CD4-positive, alpha-beta T cell treated with Interferon alpha-2 for 1 hour (primary cell): ENCODE data around the gene STX1A.

Source experiments
- DNase-seq, 2 donors: peaks; one replicate each; pipeline ENCODE4 v3.0.0-alpha.2; 2020 to 2022

STX1A gene

DNA sequence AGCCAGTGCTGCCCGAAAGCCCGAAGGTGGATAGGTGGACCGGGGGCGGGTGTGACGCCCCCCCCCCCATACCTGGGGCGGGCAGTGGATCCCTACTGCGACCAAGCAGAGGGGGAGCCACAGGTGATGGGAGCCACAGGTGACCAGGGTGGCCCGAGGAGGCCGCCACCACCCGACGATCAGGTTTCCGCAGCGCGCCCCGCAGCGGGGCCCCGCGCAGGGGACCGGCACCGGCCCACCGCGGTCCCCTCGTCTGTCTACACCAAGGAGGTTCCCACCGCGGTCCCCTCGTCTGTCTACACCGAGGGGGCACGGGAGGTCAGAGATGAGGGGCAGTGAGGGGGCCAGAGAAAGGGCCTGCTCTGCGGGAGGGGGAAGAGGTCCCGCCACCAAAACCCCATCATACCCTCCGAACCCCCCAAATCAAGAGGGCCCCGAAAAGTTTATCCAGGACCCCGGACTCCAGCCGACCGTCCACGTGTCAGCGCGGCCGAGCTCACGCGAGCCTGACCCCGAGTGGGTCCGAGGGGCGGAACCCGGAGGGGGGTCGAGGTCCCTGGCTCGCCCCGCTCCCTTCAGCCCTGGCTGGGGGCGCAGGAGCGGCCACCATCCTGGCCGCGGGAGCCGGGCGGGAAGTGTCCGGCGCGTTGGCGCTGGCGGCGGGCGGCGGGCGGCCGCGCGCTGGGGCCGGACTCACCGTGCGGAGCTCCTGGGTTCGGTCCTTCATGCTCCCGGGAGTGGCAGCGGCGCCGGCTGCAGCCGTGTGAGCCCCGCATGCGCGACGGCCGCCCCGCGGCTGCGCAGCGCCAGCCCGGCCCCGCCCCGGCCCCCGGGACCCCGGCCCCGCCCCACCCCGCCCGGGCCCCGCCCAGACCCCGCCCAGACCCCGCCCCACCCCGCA lies at the start of gene STX1A:
TSS of gene STX1A (minus strand) at position 765 of the 901 bp plus-strand sequence. CDS start at position 727, 38 bp downstream.
- peak; percentile 68 to 80 for DNase-seq

DNA sequence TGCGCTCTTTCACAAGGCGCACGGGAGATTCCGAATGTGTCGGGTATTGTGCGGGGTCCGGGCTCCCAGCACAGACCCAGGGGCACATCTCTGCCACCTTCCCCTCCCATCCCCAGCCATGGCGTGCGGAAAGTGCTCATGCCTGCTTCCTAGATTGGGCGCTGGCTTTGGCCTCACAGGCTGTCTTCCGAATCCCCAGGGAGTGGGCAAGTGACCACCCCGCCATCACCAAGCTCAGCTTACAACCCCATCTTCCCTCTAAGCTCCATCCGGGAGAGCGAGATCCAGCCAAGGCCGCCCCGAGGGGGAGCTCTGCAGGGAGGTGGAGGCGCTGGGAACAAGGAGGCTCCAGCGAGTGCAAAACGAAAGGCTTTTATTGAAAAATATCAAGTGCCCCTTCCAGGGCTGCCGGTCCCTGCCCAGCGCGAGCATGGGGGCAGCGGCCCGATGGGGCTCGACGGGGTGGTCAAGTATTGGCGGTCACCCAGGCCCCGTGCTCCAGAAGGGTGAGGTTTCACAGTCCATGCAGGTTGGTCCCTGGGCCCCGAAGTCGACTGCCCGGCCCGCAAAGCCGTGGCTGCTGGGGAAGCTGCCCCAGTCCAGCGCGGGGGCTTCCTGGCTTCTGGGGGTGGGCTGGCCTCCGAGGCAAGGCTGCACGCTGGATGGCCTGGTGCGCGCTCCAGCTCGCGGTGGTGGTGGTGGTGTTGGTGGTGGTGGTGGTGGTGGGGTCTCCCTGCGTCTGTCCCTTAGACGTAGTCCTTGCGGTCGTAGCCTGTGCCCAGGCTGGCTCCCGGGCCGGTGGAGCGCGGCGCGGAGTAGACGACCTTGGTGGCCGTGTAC lies 49.4 kb upstream of the STX1A start:
- no peak for DNase-seq

DNA sequence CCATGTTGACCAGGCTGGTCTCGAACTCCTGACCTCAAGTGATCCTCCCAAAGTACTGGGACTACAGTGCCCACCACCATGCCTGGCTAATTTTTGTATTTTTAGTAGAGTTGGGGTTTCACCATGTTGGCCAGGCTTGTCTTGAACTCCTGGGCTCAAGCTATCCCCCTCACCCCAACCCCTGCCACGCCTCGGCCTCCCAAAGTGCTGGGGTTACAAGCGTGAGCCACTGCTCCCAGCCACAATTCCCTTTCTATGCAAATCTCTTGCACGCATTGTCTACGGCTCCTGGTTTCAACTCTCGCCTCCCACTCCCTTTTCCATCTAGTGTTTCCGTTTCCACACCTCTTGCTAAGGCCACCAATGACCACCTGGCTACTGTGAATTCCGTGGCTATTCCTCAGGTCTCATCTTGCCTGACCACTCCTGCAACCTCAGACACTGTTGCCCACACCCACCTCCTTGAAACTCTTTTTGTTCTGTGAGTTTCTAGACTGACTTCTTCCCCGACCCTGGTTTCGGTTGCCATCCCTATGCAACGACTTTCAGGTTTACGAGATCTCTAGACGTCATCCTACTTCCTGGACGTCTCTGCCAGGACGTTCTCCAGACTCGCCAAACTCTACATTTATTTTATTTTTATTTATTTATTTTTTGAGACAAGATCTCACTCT lies 47.2 kb upstream of the STX1A start:
- no peak for DNase-seq

DNA sequence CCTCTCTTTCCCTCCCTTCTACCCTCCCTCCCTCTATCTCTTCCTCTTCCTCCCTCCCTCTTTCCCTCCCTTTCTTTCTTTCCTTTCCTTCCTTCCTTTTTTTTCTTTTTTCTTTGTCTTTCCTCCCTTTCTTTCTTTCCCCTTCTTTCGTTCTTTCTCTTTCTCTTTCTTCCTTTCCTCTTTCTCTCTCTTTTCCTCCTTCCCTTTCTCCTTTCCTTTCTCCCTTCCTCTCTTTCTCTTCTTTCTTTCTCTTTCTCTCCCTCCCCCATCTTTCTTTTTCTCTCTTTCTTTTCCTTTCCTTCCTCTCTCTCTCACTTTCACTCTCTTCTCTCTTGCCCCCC lies 43.2 kb upstream of the STX1A start:
- no peak for DNase-seq

DNA sequence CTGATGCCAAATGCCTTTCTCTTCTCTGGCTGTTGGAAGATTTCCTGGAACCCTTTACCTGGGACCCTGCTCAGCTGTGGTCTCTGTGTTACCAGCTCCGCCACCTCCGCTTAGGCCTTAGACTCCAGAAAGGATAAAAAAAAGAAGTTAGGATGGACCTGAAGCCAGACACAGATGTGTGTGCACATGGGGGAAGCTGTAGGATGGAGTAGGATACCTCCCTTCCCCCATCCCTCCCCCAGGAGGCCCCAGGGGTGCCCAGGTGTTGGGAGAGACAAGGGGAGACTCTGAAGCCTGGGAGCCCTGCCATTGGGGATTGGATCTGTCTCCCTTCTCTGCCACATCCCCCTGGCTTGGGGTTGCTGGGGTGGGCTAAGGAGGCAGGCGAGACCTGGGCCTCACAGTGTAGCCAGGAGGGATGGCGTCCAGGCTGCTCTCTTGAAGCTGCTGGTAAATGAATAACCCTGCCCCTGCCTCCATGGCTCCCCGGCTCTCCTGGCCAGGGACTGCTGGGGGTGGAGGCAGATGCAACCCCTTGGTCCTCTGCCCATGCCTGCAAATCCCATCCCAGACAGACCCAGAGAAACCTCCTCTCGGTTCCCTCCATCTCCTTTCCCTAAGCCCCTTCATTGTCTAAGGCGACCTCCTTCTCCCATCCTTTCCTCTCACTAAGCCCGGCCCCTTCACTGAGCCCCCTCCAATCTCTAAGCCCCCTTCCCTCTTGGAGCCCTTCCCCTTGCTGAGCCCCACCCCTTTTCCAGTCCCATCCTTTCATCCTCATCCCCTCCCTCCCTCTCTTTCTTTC lies 42.6 kb upstream of the STX1A start:
- DNase-seq, result no peak

DNA sequence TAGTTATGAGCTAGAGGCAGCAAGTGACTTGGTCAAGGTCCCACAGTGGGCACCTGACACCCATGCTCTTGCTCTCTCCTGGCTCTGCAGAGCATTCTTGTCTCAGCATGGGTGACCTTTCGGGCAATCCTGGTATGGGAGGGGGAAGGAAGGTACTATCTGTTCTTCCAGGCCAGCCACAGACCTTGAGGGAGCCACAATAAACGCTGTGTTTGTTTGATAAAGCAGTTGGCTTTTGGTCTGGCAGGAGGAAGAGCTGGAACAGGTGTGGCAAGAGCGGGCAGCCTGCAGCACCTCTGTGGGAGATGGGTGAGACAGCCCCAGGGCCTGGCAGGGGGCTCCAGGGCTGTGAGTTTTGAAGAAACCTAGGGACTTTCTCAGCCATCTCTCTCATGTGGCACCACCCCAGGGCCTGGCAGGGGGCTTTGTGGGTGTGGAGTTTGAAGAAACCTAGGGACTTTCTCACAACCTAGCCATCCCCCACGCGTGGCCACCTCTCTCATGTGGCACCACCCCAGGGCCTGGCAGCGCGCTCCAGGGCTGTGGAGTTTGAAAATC lies 39.2 kb upstream of the STX1A start:
- no peak for DNase-seq

DNA sequence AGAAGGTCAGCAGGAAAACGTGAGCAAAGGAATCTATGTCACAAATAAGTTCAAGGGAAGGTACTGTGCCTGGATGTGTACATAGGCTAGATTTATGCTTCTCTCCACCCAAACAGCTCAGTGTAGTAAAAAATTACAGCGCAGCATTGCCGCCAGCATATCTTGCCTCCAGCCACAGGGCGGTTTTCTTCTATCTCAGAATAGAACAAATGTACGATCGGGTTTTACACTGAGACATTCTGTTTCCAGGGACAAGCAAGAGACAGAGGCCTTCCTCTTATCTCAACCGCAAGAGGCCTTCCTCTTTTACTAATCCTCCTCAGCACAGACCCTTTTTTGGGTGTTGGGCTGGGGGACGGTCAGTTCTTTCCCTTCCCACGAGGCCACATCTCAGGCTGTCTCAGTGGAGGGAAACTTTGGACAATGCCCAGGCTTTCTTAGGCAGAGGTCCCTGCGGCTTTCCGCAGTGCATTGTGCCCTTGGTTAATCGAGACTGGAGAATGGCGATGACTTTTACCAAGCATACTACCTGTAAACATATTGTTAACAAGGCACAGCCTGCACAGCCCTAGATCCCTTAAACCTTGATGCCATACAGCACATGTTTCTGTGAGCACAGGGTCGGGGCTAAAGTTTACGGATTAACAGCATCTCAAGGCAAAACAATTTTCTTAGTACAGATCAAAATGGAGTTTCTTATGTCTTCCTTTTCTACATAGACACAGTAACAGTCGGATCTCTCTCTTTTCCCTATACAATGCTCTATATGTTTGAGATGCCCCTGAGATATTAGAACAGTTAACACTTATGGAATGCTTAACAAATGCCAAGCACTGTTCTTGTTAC lies 30.7 kb upstream of the STX1A start:
- DNase-seq, result no peak

DNA sequence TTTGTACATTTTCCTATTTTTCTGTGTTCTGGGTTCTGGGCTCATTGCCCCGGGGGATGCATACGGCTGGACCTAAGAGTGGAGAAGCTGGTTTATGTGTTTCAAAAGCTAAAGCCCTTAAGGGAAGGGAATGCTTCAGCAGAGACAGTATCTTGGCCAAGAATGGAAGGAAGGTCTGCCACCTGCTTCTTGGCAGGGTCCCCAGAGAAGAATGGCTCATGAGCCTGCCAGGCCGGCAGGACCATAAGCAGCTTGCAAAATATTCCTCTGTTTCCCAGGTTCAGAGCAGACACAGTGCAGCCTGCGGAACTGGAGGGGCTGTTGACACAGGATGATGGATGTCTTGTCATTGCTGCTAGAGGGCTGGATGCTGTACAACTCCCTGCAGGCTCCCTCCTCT lies 26.9 kb upstream of the STX1A start:
- DNase-seq, result no peak

DNA sequence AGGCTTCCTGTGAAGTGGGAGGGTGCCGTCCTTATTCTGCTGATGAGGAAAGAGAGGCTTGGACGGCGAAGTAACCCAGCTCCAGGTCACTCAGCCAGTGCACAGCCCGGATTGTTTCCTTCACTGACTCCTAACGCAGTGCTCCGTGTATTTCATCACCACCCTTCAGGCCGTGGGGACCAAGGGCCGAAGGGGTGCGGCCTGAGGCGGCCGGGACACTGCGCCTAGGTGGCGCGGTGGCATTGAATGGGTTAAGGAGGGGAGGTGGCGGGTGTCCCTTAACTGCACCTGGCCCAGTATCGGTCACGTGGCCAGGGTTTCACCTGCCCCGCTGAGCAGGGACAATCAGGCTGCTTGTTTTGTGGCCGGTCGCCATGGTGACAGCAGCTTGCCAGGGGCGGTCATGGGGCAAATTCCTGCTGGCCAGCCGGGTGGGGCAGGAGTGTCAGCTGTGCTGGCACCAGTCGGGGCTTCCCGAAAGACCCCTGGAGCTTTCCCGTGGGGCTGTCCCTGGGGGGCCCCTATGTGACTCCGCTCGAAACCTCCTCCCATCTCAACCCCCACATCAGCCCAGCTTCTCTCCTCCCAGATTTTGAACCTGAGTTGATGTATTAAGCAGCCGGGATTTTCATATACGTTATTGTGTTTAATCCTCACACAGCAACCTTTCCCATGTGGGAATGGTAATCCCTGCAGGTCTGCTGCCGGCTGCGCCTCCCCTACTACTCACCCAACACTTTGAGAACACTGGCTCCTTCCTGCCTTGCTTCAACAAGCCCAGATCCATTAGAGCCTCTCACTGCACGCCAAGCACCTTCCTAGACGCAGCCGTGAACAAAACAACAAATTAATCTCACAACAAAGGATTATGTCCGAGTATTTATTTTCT lies 23.5 kb upstream of the STX1A start:
- peak in 1 of 2 donors; percentile 34 for DNase-seq

DNA sequence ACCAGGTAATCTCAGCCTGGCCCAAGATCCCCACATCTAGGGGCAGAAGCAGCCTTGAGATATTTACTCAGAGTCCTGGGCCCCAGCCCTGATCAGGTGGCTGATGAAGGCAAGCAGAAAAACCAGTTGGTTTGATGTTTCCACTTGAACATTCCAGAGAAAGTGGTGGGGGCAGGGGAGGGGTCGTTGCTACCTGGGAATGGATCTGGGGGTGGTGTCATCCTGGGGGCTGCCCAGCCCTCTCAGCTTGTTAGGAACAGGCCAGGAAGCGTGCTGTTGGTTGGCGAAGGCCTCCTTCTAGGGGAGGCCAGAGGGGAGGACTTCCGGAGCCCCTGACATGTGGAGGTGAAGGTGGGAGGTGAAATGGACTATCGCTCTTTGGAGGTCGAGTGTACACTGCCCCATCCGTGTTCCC lies 22.9 kb upstream of the STX1A start:
- no peak for DNase-seq

DNA sequence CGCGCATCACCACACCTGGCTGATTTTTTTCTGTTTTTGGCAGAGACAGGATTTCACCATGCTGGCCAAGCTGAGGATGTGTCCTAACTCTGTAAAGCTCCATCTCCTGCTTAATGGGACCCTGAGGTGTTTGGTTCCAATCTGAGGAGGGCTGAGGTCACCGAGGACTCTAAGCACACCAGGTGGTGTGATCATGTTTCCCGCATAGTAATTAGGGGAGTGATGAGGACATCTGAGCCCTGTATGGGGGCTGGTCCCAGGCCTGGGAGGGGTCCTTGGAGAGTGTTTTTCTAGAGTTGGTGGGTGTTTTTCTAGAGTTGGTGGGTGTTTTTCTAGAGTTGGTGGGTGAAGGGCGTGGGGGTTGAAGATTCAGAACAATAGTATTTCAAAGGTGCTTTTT lies 22.1 kb upstream of the STX1A start:
- DNase-seq, result no peak

DNA sequence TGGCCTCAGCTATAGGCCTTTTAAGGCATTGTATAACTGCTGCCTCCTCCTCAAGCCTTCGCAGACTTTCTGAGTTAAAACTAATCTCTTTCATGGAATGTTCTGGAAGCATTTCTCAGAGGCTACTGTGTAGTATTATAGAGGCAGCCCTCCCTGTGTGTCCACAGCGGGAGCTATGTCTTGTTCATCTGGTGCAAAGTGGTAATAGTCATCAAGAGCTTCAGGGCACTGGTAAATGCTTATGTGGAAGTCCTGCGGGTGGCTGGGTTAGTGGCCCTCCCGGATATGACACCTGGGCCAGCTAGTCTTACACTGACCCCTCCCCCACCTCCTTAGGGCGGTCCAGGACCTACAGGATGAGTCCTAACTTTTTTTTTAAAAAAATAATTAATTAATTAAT lies 21.3 kb upstream of the STX1A start:
- no peak for DNase-seq

DNA sequence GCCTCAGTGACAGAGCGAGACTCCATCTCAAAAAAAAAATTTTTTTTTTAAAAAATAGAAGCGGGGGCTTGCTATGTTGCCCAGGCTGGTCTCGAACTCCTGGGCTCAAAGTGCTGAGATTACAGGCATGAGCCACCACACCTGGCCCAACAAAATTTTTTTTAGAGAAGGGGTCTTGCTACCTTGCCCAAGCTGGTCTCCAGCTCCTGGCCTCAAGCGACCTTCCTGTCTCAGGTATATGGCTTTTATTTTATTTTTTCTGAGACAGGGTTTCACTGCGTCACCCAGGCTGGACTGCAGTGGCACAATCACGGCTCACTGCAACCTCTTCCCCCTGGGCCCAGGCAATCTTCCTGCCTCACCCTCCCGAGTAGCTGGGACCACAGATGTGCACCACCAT lies 20.7 kb upstream of the STX1A start:
- DNase-seq, result no peak

DNA sequence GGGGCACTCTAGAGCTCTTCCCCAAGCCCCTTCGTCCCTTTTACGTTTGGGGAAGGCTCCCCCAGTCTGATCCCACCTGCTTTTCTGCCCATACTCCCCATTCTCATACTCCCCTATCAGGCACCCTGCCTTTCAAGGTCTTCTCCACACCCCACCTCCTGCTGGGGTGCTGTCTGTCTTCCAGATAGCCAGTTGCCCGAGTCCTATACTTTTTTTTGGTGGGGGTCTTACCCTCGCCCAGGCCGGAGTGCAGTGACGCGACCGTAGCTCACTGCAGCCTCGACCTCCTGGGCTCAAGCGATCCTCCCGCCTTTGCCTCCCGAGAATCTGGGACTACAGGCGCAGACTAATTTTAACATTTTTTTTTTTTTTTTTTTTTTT lies 19.9 kb upstream of the STX1A start:
- no peak for DNase-seq

DNA sequence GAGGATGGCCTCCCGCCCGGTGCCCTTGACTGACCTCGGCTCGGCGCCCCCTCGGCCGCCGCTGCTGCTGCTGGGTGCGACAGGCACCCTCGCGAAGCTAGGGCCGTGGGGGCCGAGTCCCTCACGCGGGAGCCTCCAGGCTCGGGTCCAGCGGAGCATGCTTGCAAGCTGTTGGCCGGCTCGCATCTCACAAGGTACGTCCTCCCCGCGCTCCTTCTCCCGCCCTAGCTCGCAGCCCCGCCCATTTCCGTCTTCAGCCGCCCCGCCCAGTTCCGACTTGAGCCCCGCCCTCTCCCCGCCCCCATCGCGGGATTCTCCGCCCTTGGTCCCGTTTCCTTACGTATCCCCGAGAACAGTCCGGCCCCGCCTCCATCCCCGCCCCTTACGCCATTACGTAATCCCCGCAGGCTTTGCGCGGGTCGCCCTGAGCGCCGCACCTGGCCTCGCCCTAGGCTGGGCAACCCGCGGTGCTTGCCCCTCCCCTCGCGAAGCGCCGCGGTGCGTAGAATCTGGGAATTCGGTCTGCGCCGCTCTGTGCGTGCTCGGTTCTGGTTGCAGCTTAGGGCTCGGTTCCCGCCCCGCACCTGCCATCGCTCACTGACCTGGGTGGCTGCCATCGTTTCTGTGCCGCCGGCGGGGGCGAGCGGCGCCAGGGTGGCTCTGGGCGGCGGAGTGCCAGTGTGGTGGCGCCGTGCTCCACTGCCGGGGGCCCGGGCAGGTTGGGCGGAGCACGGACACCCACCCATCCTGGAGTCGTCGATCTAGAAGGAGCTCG lies 19.3 kb upstream of the STX1A start, which contains the start of gene ABHD11:
TSS of gene ABHD11 (minus strand) at position 191 of the 775 bp plus-strand sequence. CDS start at position 159, 32 bp downstream.
- DNase-seq, result peak; percentile 96 to 99

DNA sequence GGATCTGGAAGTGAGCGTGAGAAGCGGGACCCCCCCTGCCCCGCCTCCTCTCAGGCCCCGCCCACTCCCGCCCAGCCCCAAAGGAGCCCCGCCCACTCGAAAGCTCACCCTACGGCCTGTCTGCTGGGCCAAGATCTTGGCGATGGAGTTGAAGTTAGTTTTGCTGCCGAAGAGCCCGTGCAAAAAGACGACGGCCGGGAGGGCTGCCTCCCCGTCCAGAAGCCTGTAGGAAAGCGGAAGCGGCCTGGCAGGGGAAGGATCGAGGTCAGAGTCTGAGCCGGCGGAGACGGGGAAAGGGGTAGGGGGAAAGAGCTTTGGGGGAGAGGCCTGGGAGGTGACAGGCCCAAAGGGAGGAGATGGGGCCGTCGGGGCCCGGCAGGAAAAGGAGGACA lies 18.7 kb upstream of the STX1A start:
- peak; percentile 52 to 74 for DNase-seq

DNA sequence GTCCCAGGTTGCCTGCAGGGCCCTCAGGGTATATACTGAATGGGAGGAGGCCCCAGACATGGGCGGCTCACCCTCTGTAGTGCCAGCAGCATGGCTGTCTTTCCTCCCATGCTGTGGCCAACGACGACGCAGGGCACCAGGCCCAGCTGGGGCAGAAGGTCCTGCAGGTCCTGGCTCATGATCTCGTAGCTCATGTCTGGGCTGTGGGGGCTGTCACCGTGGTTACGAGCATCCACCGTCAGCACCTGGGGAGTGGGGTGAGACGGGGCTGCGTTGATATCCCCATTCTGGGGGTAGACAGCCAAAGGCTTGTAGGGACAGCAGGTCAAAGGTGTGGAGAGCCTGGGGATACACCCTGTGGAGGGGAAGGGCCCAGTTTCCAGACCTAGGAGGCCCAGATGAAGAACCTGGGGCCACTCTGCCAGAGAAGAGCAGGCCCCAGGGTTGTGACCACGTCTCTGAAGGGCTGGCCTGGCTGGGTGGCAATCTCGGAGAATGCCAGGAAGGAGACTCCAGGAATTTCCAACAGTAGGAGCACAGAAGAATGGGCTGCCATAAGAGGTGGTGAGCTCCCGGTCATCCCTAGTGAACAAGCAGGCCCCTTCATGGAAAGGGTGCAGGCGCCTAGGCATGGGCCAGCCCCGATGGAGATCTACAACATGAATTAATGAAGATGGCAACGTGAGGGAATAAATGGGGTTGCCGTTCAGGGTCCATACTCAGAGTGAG lies 18.2 kb upstream of the STX1A start:
- DNase-seq, result no peak

DNA sequence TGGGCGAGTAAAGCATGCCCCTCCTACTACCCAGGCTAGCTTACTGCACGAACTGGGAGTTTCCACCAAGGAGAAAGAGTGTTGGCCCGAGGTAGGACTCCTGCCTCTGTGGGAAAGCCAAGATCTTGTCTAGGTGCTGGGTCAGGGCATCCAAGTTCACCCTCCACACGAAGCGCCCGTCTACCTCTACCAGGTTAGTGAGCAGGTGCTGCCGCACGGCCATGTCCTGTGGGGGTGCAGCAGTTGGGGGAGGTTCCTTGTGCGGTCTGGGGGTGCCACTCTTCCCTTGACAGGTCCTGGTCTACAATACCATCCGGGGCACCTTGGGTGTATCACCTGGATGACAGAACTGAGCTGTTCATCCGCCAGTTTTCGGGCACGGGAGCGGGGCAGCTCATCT lies 17.4 kb upstream of the STX1A start:
- no peak for DNase-seq

DNA sequence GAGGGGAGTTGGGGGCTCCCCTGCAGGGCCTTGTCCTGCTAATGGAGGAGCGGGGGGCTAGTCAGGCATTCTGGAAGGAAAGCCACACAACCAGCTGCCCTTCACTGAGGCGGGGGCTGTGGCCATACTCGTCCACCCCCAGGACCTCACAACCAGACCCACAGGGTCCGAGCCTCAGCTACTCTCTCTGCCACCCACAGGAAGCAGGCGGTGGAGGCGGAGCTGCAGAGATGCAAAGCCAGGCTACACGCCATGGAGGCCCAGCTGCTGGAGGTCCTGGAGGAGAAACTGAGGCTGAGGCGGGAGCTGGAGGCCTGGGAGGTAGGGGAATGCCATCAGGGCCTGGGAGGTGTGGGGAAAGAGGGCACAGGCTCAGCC lies 16.0 kb upstream of the STX1A start:
- no peak for DNase-seq
